GM23248 (cell line): ENCODE data around the gene TTC28.

Experiments used
- EZH2 ChIP-seq: fragments of 200-600 bp; sonication (generic); IDR thresholded peaks from 2 replicates; pipeline ENCODE4 v1.6.1; 2018; ENCODE audit warnings: antibody characterized with exemption, mild to moderate bottlenecking; ENCODE audit not compliant: insufficient read depth, poor library complexity, severe bottlenecking
- EZH2phosphoT487 ChIP-seq: fragments of 200-600 bp; sonication (generic); IDR thresholded peaks from 2 replicates; pipeline ENCODE4 v1.6.1; 2018; ENCODE audit warnings: antibody characterized with exemption, moderate library complexity, mild to moderate bottlenecking, low read depth; ENCODE audit not compliant: insufficient read depth

- no peak for TF ChIP-seq EZH2
- TF ChIP-seq EZH2phosphoT487, result no peak
These were observed 253.1 kb downstream of the TTC28 start for GRCh38 chr22:28426346-28427132.
